Loucy (cell line): ENCODE data around the gene LAYN.

Experiments
- EZH2phosphoT487 ChIP-seq: fragments of 200-600 bp; IDR thresholded peaks from 2 replicates; pipeline ENCODE4 v1.6.1; 2018; ENCODE audit warnings: antibody characterized with exemption, mild to moderate bottlenecking, moderate library complexity, borderline replicate concordance
- TF ChIP-seq, protein P1 (sequence below): fragments of 200-600 bp; sonication (generic); conservative IDR thresholded peaks from 2 replicates; pipeline ENCODE4 v1.5.1; 2014; ENCODE audit warnings: mild to moderate bottlenecking, antibody characterized with exemption, low read length

GRCh38 chr11:111549196-111549868 is 8.8 kb downstream of the LAYN start:
- TF ChIP-seq, protein P1, sequence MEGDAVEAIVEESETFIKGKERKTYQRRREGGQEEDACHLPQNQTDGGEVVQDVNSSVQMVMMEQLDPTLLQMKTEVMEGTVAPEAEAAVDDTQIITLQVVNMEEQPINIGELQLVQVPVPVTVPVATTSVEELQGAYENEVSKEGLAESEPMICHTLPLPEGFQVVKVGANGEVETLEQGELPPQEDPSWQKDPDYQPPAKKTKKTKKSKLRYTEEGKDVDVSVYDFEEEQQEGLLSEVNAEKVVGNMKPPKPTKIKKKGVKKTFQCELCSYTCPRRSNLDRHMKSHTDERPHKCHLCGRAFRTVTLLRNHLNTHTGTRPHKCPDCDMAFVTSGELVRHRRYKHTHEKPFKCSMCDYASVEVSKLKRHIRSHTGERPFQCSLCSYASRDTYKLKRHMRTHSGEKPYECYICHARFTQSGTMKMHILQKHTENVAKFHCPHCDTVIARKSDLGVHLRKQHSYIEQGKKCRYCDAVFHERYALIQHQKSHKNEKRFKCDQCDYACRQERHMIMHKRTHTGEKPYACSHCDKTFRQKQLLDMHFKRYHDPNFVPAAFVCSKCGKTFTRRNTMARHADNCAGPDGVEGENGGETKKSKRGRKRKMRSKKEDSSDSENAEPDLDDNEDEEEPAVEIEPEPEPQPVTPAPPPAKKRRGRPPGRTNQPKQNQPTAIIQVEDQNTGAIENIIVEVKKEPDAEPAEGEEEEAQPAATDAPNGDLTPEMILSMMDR = no peak
- no peak for TF ChIP-seq EZH2phosphoT487
